IPS DF 4.7 (cell line): ENCODE data around the gene FAM174C.

Experiments used
- DNase-seq: peaks from one replicate; pipeline ENCODE4 v3.0.0-alpha.2; 2013; ENCODE audit warnings: low spot score; ENCODE audit errors: extremely low read depth

The FAM174C gene

DNA sequence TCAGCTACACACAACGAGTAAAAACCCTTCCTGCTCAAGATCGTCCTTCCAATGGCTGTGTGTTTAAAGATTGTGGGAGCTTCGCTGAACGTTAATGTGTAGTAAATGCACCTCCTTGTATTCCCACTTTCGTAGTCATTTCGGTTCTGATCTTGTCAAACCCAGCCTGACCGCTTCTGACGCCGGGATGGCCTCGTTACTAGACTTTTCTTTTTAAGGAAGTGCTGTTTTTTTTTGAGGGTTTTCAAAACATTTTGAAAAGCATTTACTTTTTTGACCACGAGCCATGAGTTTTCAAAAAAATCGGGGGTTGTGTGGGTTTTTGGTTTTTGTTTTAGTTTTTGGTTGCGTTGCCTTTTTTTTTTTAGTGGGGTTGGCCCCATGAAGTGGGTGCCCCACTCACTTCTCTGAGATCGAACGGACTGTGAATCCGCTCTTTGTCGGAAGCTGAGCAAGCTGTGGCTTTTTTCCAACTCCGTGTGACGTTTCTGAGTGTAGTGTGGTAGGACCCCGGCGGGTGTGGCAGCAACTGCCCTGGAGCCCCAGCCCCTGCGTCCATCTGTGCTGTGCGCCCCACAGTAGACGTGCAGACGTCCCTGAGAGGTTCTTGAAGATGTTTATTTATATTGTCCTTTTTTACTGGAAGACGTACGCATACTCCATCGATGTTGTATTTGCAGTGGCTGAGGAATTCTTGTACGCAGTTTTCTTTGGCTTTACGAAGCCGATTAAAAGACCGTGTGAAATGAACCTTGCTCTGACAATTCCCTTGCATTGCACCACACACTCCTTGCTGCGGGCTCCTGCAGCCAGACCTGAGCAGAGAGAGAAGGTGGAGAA lies 2.7 kb upstream of the FAM174C start:
- DNase-seq = no peak

DNA sequence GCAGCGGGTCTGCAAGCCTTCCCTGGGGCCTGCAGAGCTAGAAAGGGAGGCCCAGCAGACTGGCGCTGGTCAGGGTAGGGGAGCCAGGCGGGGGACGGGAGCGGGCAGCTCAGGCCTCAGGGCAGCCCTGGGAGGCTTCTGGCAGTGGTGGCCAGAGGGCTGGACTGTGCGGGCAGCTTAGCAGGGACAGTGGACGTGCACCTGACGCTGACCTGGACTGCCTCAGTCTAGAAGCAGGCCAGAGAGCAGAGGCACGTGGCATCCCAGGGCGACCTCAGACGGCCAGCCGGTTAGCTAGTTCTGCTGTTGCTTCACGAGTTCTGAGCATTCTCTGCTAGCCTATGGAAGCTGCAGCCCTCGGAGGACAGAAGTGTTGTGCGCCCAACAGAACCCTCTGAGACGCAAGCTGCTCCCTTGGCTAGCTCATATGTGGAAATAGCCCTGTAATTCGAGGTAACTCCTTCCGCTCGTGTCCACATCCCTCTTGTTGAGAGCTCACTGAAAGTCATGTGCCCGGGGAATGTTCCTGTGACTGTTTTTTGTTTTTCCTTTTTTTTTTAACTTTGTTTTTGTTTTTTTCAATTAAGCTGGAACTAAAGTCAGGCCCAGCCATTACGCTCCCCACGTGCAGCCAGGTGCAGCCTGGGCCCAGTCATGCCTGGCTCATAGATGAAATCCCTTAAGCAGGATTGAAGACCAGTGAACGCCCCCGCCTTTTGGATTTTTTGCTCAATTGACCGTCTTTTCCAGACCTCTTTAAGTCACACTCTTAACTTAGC lies 1.9 kb upstream of the FAM174C start:
- no peak for DNase-seq

DNA sequence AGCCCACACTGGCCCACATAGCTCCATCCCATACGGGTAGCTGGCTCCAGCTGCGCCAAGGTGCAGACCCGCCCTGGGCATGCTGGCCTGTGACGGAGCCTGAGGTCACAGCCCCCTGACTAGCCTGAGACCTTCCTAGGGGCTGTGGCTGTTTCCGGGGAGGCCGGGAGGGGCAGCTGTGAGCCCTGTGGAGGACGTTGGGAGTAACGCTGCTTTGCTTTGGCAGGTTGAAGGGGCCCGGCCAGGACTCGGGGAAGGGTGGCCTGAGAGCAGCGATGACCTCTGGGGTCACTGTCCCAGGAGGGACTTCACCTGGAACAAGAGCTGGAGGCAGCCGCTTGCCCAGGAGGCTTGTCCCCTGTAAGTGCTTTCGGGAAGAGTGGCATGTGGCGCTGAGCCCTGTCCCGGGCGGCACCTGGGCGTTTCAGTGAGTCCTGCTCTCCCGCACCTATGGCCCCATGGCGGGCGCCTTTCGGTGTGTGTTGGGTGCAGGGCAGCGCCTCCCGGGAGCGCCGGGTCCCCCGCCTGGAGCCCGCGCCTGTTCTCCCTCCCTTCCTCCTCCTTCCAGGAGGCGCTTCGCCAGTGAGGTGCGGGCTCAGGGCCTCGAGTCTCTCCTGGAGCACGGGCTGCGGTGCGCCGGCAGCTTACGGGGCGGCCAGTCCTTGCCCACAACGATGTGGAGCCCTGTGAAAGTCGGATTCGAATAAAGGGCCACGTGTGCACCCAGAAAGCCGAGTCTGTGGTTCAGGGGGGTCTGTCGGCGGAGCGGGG lies 1.1 kb upstream of the FAM174C start:
- DNase-seq = no peak

DNA sequence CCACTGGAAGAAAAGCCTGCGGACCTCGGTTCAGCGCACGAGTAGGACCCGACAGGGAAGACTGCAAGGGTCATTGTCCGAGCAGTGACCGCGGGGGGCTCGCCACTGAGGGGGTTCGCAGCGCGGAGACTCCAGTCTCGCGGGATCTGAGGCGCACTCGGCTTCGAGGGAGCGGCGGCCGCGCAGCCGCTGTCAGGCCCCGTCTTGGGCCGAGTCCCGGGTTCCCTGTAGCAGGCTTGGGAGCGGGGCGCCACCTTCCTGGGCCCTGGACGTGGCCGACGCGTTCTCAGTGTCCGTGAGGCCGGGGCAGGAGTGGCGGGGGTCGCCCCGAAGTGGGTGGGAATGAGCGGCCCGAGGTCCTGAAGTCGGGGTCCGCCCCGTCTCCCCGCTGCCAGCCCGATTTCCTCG lies 474 bp upstream of the FAM174C start:
- no peak for DNase-seq

DNA sequence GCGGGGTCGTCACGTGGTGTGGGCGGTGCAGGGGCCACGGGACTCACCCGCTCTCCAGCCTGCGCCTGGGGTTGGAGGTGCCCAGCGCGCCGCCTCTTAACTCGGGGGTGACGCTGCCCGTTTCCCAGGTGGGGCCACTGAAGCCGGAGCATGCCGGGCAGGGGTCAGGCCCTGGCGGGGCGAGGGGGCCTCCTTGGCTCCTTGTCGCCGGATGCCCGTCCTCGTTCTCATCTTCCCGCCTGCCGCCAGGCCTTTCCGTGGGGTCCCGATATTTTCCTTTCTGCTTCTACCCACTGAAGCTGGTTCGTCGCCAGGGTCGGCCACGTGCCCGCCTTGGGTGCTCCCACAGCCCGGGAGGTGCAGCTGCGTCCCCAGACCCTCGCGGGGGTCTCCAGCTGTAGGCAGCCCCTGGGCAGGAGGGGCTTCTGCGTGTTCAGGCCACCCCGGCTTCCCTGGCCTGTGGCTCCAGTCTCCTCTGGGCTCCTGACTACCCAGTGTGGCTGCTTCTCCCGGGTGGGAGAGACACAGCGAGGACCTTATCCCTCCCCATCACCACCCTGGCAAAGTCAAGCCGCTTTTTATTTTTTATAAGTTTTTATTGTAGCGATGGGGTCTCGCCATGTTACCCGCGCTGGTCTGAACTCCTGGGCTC lies 772 bp downstream of the FAM174C start:
- no peak for DNase-seq

DNA sequence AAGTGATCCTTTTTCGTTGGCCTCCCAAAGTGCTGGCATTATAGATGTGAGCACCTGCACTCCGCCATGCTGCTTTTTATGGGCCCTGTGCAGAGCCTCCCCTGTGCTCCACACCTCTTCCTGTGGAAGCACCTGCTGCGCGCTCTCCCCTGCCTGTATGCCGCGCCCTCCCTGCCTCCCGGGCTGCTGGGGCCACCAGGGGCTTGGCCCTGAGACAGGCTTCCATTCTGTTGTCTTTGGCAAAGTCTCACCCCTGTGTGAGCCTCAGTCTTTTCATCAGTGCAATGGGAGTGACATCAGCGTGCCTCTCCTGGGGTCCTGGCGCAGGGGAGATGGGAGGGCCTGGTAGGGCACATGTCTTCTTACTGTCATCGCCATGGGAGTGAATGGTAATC lies 1.3 kb downstream of the FAM174C start:
- DNase-seq = no peak

DNA sequence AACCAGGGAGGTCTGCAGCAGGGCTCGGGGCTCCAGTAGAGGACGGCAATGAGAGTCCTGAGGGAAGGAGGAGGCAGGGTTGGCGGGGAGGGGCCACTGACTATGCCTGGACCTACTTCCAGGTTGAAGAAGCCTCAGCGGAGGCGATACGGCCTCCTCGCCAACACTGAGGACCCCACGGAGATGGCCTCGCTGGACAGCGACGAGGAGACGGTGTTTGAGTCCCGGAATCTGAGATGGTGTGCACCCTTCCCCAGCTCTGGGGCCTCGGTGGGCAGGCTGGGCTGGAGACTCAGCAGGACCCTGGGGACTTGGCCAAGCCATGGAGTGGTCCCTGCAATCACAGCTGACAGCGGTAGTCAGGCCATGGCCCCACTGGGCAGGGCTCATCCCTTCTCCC lies 1.7 kb downstream of the FAM174C start:
- DNase-seq = no peak

DNA sequence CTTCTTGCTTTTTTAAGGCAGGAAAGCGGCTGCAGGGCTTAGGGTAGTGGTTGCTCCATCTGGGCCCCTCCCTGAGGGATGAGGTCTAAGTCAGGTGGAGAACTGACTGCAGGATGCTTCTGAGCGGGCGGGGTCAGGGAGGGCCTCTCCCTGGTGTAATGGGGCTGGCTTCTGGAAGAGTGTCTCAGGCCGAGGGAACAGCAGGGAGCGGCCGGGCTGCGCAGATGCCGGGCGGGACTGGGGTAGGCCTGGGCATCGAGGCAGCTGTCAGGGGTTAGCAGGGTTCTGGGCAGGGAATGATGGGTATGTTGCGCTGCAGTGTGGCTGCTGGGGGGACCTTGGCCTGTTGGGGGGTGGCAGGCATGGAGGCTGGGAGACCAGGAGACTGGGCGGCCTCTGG lies 2.7 kb downstream of the FAM174C start:
- no peak for DNase-seq

DNA sequence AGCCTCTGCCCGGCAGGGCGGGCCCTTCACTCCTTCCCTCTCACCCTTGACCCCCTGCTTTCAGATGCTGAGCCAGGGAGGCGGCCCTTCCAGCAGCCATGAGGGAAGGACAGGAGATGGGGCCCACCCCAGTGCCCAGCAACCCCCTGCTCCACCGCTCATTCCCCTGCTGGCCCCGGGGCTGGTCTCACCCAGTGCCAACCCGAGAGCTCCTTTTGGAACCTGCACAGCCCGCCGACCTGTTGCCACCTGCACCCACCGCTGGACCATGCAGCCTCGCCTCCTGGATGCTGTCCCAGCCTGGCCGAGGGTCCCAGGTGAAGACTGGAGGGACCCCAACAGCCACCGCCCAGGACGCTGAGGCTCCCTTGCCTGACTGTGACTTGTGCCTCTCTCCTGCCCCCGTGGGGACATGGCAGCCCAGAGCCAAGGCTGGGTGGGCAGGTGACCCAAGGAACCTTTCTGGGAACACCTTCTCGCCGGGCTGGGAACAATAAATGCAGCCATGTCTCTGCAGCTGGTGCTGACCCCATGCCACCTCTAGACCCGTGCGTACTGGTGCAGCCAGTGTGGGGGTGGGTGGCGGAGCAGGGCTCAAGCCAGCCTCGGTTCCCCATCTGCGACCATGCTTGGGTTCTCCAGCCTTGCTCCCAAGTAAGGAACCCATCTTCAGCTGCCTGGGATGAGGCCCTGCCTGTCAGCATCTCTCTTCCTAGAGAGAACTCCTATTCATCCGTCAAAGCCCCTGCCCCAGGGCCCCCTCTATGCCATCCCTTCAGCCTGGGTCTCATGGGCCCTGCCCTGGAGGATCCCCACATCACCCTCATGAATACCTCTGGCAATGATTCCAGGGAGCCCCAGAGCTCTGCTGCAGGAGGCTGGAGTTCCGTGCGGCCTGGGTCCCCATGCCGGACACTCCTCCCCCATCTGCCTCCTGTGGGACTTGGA lies 3.7 kb downstream of the FAM174C start:
- DNase-seq = no peak

DNA sequence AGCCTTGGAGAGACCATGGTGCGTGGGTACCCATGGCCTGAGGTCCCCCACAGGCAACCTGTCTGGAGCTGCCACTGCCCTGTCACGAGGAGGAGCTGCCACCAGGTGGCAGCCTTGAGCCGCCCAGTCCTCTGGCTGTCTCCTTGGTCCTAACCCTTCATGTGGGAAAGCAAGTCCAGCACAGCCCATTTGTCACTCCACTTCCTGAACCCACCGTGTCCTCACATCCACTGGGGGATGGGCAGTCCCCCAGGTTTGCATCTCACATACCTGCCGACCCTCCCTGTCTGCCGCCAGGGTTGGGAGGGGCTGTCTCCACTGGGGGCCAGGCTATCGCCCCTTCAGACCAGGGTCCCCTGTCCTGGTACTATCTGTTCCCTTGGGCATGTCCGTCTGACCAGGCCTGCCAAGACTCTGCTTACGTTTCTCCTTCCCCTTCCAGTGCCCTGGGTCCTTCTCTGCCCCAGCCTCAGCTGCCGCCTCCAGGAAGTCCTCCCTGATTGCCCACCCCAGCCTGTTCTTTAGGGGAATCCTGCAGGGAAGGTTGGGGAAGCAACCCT lies 4.5 kb downstream of the FAM174C start:
- DNase-seq = no peak

DNA sequence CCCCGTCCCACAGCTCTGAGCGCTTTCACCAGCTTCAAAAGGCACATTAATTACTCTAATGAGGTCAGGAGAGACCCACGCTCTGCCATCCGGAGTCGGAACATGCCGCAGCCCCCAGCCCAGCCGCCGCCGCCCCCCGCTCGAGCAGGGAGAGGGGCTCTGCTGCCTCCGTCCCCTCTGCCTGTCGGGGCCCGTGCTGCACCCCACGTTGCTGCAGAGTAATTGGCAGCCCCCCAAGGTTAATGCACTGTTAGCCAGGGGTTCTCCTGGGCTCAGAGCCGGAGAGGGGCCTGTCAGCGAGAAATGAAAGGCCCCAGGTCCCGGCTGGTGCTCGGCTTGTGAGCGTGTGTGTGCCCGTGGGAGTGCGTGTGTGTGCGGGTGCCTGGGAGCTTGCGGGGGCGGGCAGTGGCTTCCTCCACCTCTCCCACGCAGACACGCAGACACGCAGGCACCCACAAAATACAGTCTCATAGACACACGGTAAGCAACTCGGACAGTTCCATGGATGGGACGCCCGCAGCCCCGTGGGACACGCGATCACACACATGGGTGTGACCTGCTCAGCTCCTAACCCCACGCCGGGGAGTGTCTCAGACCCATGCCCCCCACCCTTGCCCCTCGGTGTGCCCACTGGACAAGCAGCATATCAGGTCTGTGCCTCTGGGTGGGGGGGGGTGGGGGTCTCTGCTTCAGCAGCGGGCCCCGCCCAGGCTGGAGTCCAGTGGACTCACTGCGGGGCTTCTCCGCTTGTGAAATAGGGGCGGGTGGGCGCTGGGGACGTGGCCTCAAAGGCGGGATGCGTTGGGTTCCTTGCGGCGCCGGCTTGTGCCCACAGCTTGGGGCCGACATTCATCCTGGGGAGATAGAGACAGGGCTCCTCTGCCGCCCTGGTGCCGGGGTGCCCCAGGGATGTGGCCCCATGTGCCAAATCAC lies 5.6 kb downstream of the FAM174C start:
- no peak for DNase-seq

DNA sequence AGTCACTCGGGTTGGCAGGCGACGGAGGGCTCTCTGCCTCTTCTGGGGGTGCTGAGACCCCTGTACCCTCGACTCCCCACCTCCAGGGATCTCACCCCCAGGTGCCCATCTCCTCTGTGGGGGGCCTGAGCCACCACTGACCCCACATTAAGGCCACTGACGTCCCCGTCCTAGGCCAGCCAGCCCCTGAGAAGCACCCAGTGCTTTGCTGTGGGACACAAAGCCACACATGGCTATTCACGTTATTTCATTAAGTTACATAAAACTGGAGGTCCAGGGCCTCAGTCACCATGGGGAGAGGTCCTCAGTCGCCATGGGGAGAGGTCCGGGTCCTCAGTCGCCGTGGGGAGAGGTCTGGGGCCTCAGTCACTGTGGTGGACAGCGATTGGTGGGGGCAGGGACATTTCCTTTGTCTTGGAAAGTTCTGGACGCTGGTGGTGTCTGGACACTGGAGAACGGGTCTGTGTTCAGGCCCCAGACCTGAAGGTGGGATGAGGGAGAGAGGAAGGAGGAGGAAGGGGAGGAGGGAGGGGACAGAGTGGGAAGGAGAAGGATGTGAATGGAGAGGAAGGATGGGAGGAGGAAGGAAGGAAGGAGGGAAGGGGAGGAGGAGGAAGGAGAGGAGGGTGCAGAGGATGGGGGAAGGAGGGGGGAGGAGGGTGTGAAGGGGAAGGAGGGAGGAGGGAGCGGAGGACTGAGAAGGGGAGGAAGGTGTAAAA lies 6.4 kb downstream of the FAM174C start:
- DNase-seq = no peak

DNA sequence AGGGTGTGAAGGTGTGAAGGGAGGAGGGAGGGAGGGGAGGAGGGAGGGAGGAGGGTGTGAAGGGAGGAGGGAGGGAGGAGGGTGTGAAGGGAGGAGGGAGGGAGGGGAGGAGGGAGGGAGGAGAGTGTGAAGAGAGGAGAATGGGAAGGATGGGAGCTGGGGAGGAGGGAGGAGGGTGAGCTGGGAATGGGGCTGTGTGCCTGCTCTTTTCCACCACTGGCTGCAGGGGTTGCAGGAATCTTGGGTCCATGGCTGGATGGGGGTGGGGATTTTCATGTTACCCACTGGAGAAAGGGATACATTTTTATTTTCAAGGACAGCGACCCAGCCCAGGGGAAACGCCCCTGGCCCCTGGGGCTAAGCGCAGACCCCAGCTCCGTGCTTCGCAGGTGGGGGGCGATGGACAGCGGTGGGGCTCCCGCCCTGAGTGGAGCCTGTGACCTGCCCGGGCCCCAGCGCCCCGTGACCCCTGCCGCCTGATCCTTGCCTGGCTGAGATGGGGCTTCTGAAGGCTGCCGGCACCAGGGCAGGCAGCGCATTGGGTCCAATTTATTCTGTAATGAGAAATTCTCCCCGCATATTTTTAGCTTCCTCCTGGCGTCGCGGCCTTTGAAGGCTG lies 7.4 kb downstream of the FAM174C start:
- DNase-seq = no peak

DNA sequence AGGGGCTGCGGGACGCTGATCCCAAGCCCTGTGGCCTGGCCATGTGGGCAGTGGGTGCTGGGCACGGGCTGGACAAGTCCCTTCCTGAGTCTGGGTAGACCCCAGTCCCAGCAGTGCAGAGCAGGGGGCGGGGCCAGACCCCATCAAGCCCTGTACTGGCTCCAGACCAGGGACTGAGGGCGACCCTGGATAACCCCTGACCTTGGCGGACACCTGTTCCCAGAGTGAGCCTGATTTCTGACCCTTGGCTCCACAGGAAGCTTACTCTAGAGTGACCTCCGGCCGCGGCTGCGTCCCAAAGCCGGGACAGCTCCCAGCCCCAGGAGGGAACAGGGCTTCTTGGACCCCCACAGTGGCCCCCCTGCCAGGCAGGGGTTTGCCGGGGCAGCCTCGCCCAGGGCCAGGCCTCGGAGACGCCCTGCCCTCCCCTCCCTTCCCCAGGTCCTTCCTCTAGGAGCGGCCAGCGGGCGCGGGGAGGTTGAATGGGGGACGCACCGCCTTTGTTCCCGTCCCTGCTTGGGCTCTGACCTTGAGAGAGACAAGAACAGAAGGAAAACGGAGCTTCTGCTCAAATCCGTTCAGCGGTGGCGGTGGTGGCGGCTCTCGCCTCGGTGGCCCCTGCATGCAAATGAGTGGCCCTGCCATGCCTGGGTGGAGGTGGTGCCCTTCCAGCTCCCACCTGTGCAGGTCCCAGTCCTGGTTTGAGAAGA lies 8.0 kb downstream of the FAM174C start:
- no peak for DNase-seq

DNA sequence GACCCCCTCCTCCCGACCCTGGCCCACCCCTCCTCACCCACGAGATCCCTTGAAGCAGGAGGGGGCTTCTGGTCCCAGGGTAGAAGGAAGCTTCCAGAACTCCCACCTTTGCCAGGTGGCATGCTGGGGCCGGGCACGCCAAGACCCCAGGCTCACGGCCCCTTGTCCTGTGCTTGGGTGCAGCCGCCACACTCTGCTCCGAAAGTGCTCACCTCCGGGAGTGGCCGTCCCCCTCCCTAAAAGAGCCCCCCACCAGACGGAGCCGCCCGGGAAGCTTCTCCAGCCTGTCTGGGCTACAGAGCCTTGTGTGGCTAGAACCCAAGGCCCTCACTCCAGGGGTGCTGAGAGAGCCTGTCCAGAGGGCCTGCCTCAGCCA lies 8.6 kb downstream of the FAM174C start:
- no peak for DNase-seq

DNA sequence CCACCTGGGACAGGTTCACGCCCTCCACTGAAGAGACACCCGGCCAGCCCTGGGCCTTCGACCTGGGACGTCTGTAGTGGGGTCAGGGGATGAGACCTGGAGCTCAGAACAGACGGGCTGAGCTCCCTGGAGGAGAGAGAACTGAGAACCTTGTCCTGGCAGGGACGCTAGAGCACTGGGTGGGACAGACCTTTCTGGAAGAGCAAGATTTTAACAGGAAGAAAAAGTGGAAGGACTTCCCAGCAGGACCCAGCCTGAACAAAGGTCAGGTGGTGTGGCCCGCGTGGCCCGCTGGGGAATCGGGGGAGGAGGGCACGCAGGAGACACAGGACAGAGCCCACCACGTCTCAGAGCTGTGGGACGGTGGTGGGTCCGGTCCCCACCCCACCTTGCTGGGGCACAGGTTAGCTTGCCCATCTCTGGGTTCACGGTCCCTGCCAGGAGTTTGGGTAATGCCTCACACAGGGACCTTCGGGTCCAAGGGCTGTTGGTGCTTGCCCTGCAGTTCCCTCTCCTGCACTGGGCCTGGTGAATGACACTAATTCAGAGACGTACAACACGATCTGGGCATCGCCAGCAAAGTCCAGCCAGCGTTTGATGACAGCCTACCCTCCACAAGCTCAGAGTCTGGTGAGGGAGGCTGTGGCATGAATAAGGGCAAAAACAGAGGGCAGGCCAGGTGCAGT lies 9.1 kb downstream of the FAM174C start:
- no peak for DNase-seq
